Fibroblast of the aortic adventitia (primary cell): ENCODE results near the gene CDIPT. TPM values are rescaled to one million over a fixed set of nuclear protein-coding genes. Genes with fewer than 3 reads are reported as not detected.

ENCODE experiments used
- DNase-seq: peaks from one replicate; pipeline ENCODE4 v3.0.0-alpha.2; 2010; ENCODE audit warnings: low read depth
- H3K4me3 ChIP-seq: 2 replicates; pipeline ENCODE4 v1.5.1; 2011; ENCODE audit warnings: low read depth, mild to moderate bottlenecking, control low read depth, low read length, moderate library complexity
- CTCF ChIP-seq: IDR thresholded peaks from 2 replicates; pipeline ENCODE4 v1.5.1; 2011; ENCODE audit warnings: mild to moderate bottlenecking, low read length, control low read depth, inconsistent platforms; ENCODE audit not compliant: insufficient read depth
- total RNA-seq: library from RNA; depleted of rRNA; stranded (reverse); fragments of >200 nt; gene quantifications from 2 replicates; pipeline ENCODE4 v1.2.3, GENCODE V29; 2012; ENCODE audit warnings: low replicate concordance

The CDIPT gene
- total RNA-seq, 1 donor: 79.2 TPM

GRCh38 chr16:29852654-29853053 is 10.4 kb downstream of the CDIPT start:
- DNase-seq: peak; percentile 43

GRCh38 chr16:29850998-29851397 is 12.0 kb downstream of the CDIPT start:
- no peak for TF ChIP-seq CTCF
- H3K4me3 ChIP-seq: no peak overlapping the region
- no peak for DNase-seq

More at GRCh38 chr16:29852654-29853053, 10.4 kb downstream of the CDIPT start:
- no peak for TF ChIP-seq CTCF
- no peak overlapping the region for H3K4me3 ChIP-seq

GRCh38 chr16:29849505-29849904 is 13.5 kb downstream of the CDIPT start:
- TF ChIP-seq CTCF: no peak
- no peak for DNase-seq
- no peak overlapping the region for H3K4me3 ChIP-seq

- H3K4me3 ChIP-seq: no peak overlapping the region
- TF ChIP-seq CTCF: peak; percentile 95
- DNase-seq: peak; percentile 68
These were observed 14.4 kb downstream of the CDIPT start for GRCh38 chr16:29848420-29849297.

GRCh38 chr16:29845656-29846055 is 17.4 kb downstream of the CDIPT start:
- no peak for DNase-seq
- TF ChIP-seq CTCF: no peak
- no peak overlapping the region for H3K4me3 ChIP-seq

- peak; percentile 69 for DNase-seq
- H3K4me3 ChIP-seq: no peak overlapping the region
- TF ChIP-seq CTCF: no peak
These were observed 18.3 kb downstream of the CDIPT start for GRCh38 chr16:29844575-29845331.
